ENCODE measurements around the gene C6orf62. TPM values are rescaled to one million over a fixed set of nuclear protein-coding genes. Genes with fewer than 3 reads are reported as not detected.
"Not testable (repeated sequence)": the region's sequence is repeated elsewhere in the genome, so short reads cannot be mapped to it uniquely, and the experiment has no call there.

Gene C6orf62
- total RNA-seq, 1 experiment from 2014 or later = 379 TPM

DNA sequence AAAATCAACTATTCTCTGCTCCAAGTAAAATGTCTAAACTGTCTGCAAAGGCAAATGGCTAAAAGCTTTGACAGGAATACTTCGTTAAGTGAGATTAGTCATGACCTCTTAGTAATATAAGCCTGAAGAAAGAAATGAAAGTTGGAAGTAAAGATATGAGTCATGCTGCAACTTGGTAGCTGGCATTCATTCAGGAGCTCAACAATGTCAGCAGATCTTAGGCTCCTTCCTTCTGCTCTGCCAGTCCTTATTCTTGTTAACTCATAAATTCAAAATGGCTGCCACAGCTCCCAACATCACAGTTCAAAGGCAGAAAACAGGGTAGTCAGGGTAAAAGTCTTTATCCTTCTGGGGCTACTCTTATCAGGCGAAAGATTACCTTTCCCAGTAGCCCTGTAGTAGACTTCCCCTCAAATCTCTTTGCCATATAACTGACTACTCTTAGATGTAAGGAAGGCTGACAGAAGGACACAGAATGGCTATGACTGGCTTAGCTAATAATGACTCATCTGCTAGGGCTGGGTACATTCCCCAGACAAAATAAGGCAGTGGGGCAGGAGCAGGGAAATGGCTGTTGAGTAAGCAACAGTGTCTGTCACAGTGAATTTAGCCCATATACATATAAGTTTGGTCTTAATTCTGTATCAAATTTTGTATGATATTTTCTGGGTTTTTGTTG, 24.4 kb upstream of the C6orf62 start:
- DNase-seq (ENCODE audit: low read depth) = peak; percentile 100

GRCh38 chr6:24742216-24742738, 23.3 kb upstream of the C6orf62 start:
- DNase-seq (ENCODE audit: low read depth) = peak; percentile 79

DNA sequence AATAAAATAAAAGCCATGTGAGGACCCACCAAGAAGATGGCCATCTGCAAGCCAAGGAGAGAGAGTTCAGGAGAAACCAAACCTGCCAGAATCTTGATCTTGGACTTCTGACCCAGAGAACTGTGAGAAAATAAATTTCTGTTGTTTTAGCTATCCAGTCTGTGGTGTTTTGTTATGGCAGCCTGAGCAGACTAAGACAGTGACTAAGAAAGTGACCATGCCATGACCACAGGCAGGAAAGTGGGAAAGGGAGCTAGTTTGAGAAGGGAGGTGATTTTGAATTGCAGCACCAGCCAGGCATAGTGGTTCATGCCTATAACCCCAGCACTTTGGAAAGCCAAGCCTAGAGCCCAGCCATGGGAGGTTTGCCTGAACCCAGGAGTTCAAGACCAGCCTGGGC, 21.9 kb upstream of the C6orf62 start:
- peak; percentile 89 for DNase-seq (ENCODE audit: low read depth)

DNA sequence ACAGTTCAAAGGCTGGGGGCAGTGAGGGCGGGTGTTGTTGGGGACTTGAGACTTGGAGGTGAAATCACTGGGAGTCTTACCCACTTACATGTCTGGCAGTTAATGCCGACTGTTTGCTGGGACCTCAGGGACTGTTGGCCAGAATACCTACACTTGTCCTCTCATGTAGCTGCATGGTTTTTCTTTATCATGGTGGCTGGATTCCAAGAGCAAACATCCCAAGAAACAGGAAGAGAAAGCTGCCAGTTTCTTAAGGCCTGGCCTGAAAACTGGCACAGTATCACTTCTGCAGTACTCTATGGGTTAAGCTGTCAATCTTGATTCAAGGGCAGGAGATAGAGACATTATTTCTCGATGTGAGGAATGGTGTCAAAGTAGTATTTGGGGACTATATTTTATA, 19.8 kb upstream of the C6orf62 start:
- peak; percentile 30 for DNase-seq (ENCODE audit: low read depth)

GRCh38 chr6:24734710-24735109, 15.8 kb upstream of the C6orf62 start:
- not testable (repeated sequence) for DNase-seq (ENCODE audit: low read depth)

GRCh38 chr6:24734166-24734565, 15.2 kb upstream of the C6orf62 start:
- no peak for DNase-seq (ENCODE audit: low read depth)

DNA sequence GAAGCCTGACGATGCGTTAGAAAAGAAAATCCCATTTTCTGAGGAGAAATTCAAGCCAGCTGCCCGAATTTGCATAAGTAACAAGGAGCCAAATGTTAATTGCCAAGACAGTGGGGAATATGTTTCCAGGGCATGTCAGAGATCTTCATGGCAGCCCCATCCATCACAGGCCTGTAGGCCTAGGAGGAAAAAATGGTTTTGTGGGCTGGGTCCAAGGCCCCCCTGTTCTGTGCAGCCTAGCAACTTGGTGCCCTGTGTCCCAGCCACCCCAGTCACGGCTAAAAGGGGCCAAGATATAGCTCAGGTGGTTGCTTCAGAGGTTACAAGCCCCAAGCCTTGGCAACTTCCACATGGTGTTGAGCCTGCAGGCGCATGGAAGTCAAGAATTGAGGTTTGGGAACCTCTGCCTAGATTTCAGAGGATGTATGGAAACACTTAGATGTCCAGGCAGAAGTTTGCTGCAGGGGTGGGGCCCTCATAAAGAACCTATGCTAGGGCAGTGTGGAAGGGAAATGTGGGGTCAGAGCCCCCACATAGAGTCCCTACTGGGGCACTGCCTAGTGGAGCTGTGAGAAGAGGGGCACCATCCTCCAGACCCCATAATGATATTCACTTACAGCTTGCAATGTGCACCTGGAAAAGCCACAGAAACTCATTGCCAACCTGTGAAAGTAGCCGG, 12.6 kb upstream of the C6orf62 start:
- DNase-seq (ENCODE audit: low read depth) = not testable (repeated sequence)

- DNase-seq (ENCODE audit: low read depth) = not testable (repeated sequence)
Observed at GRCh38 chr6:24730653-24731052, 11.7 kb upstream of the C6orf62 start.

- DNase-seq (ENCODE audit: low read depth) = no peak
Observed at GRCh38 chr6:24723270-24723669, 4.3 kb upstream of the C6orf62 start.

DNA sequence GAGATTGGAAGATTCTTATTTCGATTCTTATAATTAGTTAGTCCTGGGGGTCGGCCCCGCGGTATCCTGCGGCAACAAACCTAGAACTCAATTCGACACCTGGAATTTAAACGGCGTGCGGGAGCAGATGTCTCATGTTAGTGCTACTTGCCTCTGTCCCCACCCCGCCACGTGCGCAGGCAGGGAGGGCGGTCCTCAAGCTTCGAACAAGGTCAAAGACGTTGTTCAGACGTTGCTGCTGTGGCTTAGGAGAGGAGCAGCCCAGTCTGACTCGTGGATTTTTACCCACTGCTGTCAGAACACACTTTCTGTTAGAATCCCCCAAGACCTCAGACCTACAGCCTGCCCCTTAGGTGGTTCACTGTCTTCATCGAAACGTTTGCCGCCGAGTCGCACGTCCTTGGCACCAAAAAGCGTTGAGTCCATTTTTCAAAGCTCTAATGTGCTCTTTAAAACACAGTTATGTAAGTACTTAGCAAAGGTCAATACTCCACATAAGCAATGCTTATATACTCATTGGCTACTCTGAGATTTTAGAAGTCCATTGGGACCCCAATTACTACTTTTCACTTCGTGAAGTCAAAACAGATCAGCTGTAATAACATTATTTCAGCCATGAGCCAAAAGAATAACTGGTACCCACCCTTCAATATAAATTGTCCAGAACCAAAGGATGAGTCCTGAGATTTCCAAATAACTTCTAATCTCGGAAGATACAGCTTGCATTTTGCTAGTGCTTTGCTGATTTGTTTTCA, 2.7 kb upstream of the C6orf62 start:
- no peak for DNase-seq (ENCODE audit: low read depth)

GRCh38 chr6:24720604-24721460, 1.9 kb upstream of the C6orf62 start:
- DNase-seq (ENCODE audit: low read depth) = peak; percentile 100

DNA sequence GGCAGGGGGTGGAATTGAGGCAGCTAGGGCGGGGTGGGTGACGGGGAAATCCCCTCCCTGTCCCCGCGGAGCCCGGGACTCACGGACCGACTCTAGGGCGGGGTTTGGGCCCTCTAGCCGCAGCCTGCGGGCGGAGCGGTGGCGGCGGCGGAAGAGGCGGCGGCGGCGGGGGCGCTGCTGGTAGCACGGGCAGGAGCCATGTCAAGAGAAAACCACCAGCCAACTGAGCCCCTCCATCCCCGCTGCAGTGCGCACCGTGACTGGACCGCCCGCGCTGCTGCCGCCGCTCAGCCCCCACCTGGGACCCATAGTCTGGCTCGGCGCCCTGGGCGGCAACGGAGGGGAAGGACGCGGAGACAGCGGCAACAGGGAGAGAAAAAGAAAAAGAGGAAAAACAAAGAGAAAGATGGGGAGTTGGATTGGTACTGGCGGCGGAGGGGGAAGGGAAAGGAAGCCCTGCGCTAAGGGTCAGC, 1.2 kb upstream of the C6orf62 start:
- DNase-seq (ENCODE audit: low read depth) = peak; percentile 61

- DNase-seq (ENCODE audit: low read depth) = no peak
Observed at GRCh38 chr6:24718449-24719124, 367 bp downstream of the C6orf62 start.

DNA sequence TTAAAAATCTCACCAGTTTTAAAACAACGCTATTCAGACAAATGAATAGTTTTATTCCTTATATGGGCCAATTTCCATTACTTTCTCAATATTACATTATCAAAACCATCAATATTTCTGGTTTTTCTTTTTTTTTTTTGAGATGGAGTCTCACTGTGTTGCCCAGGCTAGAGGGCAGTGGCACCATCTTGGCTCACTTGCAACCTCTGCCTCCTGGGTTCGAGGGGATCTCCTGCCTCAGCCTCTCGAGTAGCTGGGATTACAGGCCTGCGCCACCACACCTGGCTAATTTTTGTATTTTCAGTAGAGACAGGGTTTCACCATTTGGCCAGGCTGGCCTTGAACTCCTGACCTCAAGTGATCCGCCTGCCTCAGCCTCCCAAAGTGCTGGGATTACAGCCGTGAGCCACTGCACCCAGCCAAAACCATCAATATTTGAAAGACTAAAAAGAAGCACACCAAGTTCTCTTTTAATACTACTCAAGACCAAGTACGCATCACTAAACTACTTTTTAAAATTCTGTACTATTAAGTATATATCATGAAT, 2.3 kb downstream of the C6orf62 start:
- DNase-seq (ENCODE audit: low read depth) = not testable (repeated sequence)

DNA sequence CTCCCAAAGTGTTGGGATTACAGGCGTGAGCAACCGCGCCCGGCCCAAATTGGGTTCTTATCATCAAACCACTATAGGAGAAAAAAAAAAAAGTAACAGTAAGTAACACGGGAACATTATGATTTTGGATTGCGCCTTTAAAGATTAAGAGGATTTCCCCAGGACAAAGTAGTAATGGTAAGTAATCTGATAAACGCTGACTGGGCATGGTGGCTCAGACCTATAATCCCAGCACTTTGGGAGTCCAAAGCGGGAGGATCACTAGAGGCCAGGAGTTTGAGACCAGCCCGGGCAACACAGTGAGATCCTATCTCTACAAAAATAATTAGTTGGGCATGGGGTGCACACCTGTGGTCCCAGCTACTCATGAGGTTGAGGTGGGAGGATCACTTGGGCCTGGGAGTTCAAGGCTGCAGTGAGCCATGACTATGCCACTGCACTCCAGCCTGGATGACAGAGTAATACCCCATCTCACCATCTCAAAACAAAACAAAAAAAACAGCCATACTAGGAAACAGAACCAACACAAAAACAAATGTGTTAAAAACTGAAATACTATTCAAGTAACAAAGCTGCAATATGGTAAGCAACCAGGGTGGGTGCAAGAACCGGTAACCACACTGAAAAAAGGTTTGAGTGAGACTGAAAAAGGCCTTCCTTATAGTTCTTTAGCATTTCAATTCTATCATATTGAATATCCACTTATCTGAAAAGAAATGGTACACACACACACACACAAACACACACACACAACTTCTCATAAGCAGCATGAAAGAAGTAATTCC, 8.2 kb downstream of the C6orf62 start:
- DNase-seq (ENCODE audit: low read depth) = no peak

- DNase-seq (ENCODE audit: low read depth) = no peak
Observed at GRCh38 chr6:24709014-24709711, 9.8 kb downstream of the C6orf62 start.

DNA sequence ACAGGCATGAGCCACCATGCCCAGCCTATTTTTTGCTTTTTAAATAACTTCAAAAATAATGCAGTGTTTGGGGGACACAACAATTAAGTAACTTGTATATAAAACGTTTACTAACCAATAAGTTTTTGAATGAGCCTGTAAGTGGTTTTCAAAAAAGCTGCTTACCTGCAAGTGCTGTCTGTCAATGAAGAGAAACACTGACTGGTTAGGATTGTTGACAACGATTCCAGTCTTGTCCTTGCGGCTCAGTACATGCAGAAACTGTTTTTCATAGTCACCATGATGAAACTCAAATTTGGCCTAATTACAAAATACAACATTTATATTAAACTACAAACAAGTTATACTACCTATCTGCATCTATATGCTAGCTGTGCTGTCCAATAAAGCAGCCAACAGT, 10.3 kb downstream of the C6orf62 start:
- DNase-seq (ENCODE audit: low read depth) = no peak

GRCh38 chr6:24704468-24704867, 14.5 kb downstream of the C6orf62 start:
- DNase-seq (ENCODE audit: low read depth) = no peak

- no peak for DNase-seq (ENCODE audit: low read depth)
Observed at GRCh38 chr6:24702720-24703282, 16.2 kb downstream of the C6orf62 start.

Measured in M059J (cell line).